Stimulated activated naive CD4-positive, alpha-beta T cell (primary cell): ENCODE data around the gene PLA2G2C.
"Not testable (repeated sequence)": the region's sequence is repeated elsewhere in the genome, so short reads cannot be mapped to it uniquely, and the experiment has no call there.

Experiments used
- DNase-seq, 6 experiments: peaks; one replicate each; lab custom pipeline; 2025; lab: John Stamatoyannopoulos, UW

The PLA2G2C gene

GRCh38 chr1:20130518-20130917, 55.8 kb downstream of the PLA2G2C start:
- DNase-seq: not testable (repeated sequence)

GRCh38 chr1:20126806-20127440, 59.4 kb downstream of the PLA2G2C start:
- no peak for DNase-seq

GRCh38 chr1:20126041-20126805, 60.1 kb downstream of the PLA2G2C start:
- no peak for DNase-seq

GRCh38 chr1:20125100-20125499, 61.2 kb downstream of the PLA2G2C start:
- DNase-seq: no peak

- DNase-seq: no peak
Observed at GRCh38 chr1:20124456-20125057, 61.8 kb downstream of the PLA2G2C start.

GRCh38 chr1:20123722-20124455, 62.4 kb downstream of the PLA2G2C start:
- DNase-seq: no peak

GRCh38 chr1:20120796-20121195, 65.5 kb downstream of the PLA2G2C start:
- DNase-seq: no peak

GRCh38 chr1:20119347-20119746, 67.0 kb downstream of the PLA2G2C start, which contains the start of gene PLA2G2D:
TSS of gene PLA2G2D (minus strand) at chr1:20119536. CDS start at chr1:20119498, 38 bp downstream.
- DNase-seq: no peak

GRCh38 chr1:20117236-20117635, 69.1 kb downstream of the PLA2G2C start:
- no peak for DNase-seq

- no peak for DNase-seq
Observed at GRCh38 chr1:20115916-20116315, 70.4 kb downstream of the PLA2G2C start.

- DNase-seq: no peak
Observed at GRCh38 chr1:20115479-20115878, 70.8 kb downstream of the PLA2G2C start.

GRCh38 chr1:20114021-20114648, 72.2 kb downstream of the PLA2G2C start:
- no peak for DNase-seq
